GM12865 (cell line): ENCODE results near the gene RAD52.

Experiments used
- DNase-seq: peaks from one replicate; pipeline ENCODE4 v3.0.0; 2010; ENCODE audit warnings: low read depth
- H3K4me3 ChIP-seq: 2 replicates; pipeline ENCODE4 v1.5.1; 2011; ENCODE audit warnings: mild to moderate bottlenecking, low read depth, low read length, control low read depth
- CTCF ChIP-seq: IDR thresholded peaks from 2 replicates; pipeline ENCODE4 v1.5.1; 2011; ENCODE audit warnings: low read length, control low read depth, low read depth, inconsistent platforms; ENCODE audit not compliant: insufficient read depth; ENCODE audit errors: missing control alignments

Gene RAD52

GRCh38 chr12:981176-981828 is 31.8 kb upstream of the RAD52 start:
- no peak overlapping the region for H3K4me3 ChIP-seq
- DNase-seq, result peak; percentile 53
- TF ChIP-seq CTCF, result no peak

GRCh38 chr12:979349-979748 is 29.9 kb upstream of the RAD52 start:
- no peak overlapping the region for H3K4me3 ChIP-seq
- TF ChIP-seq CTCF, result no peak
- no peak for DNase-seq

GRCh38 chr12:977156-977555 is 27.7 kb upstream of the RAD52 start:
- TF ChIP-seq CTCF, result no peak
- peak; percentile 26 for DNase-seq
- H3K4me3 ChIP-seq, result no peak overlapping the region

- no peak overlapping the region for H3K4me3 ChIP-seq
Measured at GRCh38 chr12:976644-977043, 27.1 kb upstream of the RAD52 start.

GRCh38 chr12:974271-974862 is 24.9 kb upstream of the RAD52 start:
- no peak overlapping the region for H3K4me3 ChIP-seq
- no peak for TF ChIP-seq CTCF
- no peak for DNase-seq

More at GRCh38 chr12:976644-977043, 27.1 kb upstream of the RAD52 start:
- TF ChIP-seq CTCF, result no peak
- DNase-seq, result no peak

GRCh38 chr12:971991-972390 is 22.5 kb upstream of the RAD52 start:
- H3K4me3 ChIP-seq, result no peak overlapping the region
- TF ChIP-seq CTCF, result no peak
- DNase-seq, result no peak

- no peak for DNase-seq
- H3K4me3 ChIP-seq, result no peak overlapping the region
- TF ChIP-seq CTCF, result no peak
Measured at GRCh38 chr12:969821-970220, 20.3 kb upstream of the RAD52 start.
